ENCODE measurements around the gene FOXP1. TPM values are rescaled to one million over a fixed set of nuclear protein-coding genes. Genes with fewer than 3 reads are reported as not detected.
A peak's percentile ranks its signal among the peaks of the same experiment; 100 is the strongest.

Gene FOXP1
- total RNA-seq, 2 donors from 2014 or later, result 59.7 to 65.4 TPM

- ATAC-seq, result no peak
- Mint-ChIP-seq H3K4me1 (ENCODE audit: low read depth in 2 of 2) (peaks cover 7 to 18% of the 10 kb centered on the region in 2 donors), H3K9me3 (no peaks in the 10 kb centered on the region), H3K27ac (no peak overlapping the region), H3K4me3 (no peak overlapping the region), H3K27me3 (no peaks in the 10 kb centered on the region), H3K36me3 (peaks cover 9% of the 10 kb centered on the region)
- no peak for DNase-seq (ENCODE audit: low spot score)
Observed at GRCh38 chr3:71601811-71602210, 18.3 kb upstream of the FOXP1 start.

- H3K36me3 Mint-ChIP-seq, result peaks cover 4% of the 10 kb centered on the region
- peaks cover 7 to 18% of the 10 kb centered on the region in 2 donors for H3K4me1 Mint-ChIP-seq (ENCODE audit: low read depth in 2 of 2)
- no peak overlapping the region for H3K27ac Mint-ChIP-seq
- H3K9me3 Mint-ChIP-seq, result no peaks in the 10 kb centered on the region
- DNase-seq (ENCODE audit: low spot score) (no peak), ATAC-seq (no peak)
- no peaks in the 10 kb centered on the region for H3K27me3 Mint-ChIP-seq
- H3K4me3 Mint-ChIP-seq, result no peak overlapping the region
Observed at GRCh38 chr3:71600646-71601288, 17.2 kb upstream of the FOXP1 start.

- H3K4me3 Mint-ChIP-seq, result no peak overlapping the region
- peaks cover 4% of the 10 kb centered on the region for H3K36me3 Mint-ChIP-seq
- ATAC-seq (no peak), DNase-seq (ENCODE audit: low spot score) (no peak)
- no peak overlapping the region for H3K27ac Mint-ChIP-seq
- no peaks in the 10 kb centered on the region for H3K9me3 Mint-ChIP-seq
- peaks cover 7 to 18% of the 10 kb centered on the region in 2 donors for H3K4me1 Mint-ChIP-seq (ENCODE audit: low read depth in 2 of 2)
- H3K27me3 Mint-ChIP-seq, result no peaks in the 10 kb centered on the region
Observed at GRCh38 chr3:71599416-71599815, 15.9 kb upstream of the FOXP1 start.

- no peak overlapping the region for H3K27ac Mint-ChIP-seq
- H3K36me3 Mint-ChIP-seq, result peaks cover 4% of the 10 kb centered on the region
- no peak overlapping the region for H3K4me3 Mint-ChIP-seq
- H3K9me3 Mint-ChIP-seq, result no peaks in the 10 kb centered on the region
- peaks cover 7 to 18% of the 10 kb centered on the region in 2 donors for H3K4me1 Mint-ChIP-seq (ENCODE audit: low read depth in 2 of 2)
- H3K27me3 Mint-ChIP-seq, result no peaks in the 10 kb centered on the region
- ATAC-seq (no peak), DNase-seq (ENCODE audit: low spot score) (no peak)
Observed at GRCh38 chr3:71598292-71598691, 14.8 kb upstream of the FOXP1 start.

GRCh38 chr3:71597286-71597685, 13.8 kb upstream of the FOXP1 start:
- ATAC-seq, result no peak
- Mint-ChIP-seq H3K27ac (no peak overlapping the region), H3K27me3 (no peaks in the 10 kb centered on the region), H3K4me3 (no peak overlapping the region), H3K36me3 (peaks cover 4% of the 10 kb centered on the region), H3K4me1 (ENCODE audit: low read depth in 2 of 2) (peaks cover 7 to 17% of the 10 kb centered on the region in 2 donors), H3K9me3 (no peaks in the 10 kb centered on the region)
- no peak for DNase-seq (ENCODE audit: low spot score)

- H3K27ac Mint-ChIP-seq, result no peak overlapping the region
- H3K9me3 Mint-ChIP-seq, result no peaks in the 10 kb centered on the region
- ATAC-seq, result no peak
- DNase-seq (ENCODE audit: low spot score), result no peak
- no peak overlapping the region for H3K4me3 Mint-ChIP-seq
- no peaks in the 10 kb centered on the region for H3K36me3 Mint-ChIP-seq
- peaks cover 0 to 8% of the 10 kb centered on the region in 2 donors for H3K4me1 Mint-ChIP-seq (ENCODE audit: low read depth in 2 of 2)
- no peaks in the 10 kb centered on the region for H3K27me3 Mint-ChIP-seq
Observed at GRCh38 chr3:71593106-71593505, 9.6 kb upstream of the FOXP1 start.

- no peak for ATAC-seq
- Mint-ChIP-seq H3K27me3 (no peaks in the 10 kb centered on the region), H3K9me3 (no peaks in the 10 kb centered on the region), H3K4me3 (no peak overlapping the region), H3K27ac (no peak overlapping the region), H3K36me3 (no peaks in the 10 kb centered on the region), H3K4me1 (ENCODE audit: low read depth in 2 of 2) (peaks cover 5 to 11% of the 10 kb centered on the region in 2 donors)
- DNase-seq (ENCODE audit: low spot score), result no peak
Observed at GRCh38 chr3:71591101-71591500, 7.6 kb upstream of the FOXP1 start.

- no peaks in the 10 kb centered on the region for H3K27me3 Mint-ChIP-seq
- peaks cover 17 to 21% of the 10 kb centered on the region in 2 donors for H3K4me1 Mint-ChIP-seq (ENCODE audit: low read depth in 2 of 2)
- DNase-seq (ENCODE audit: low spot score), result no peak
- no peak for ATAC-seq
- no peaks in the 10 kb centered on the region for H3K9me3 Mint-ChIP-seq
- H3K4me3 Mint-ChIP-seq, result no peak overlapping the region
- H3K27ac Mint-ChIP-seq, result no peak overlapping the region
- no peaks in the 10 kb centered on the region for H3K36me3 Mint-ChIP-seq
Observed at GRCh38 chr3:71589132-71589531, 5.6 kb upstream of the FOXP1 start.

GRCh38 chr3:71587958-71588357, 4.4 kb upstream of the FOXP1 start:
- Mint-ChIP-seq H3K4me1 (ENCODE audit: low read depth in 2 of 2) (peaks cover 18 to 25% of the 10 kb centered on the region in 2 donors), H3K4me3 (no peak overlapping the region), H3K27ac (no peak overlapping the region), H3K27me3 (no peaks in the 10 kb centered on the region), H3K9me3 (no peaks in the 10 kb centered on the region), H3K36me3 (no peaks in the 10 kb centered on the region)
- no peak for DNase-seq (ENCODE audit: low spot score)
- ATAC-seq, result no peak

GRCh38 chr3:71586810-71587242, 3.3 kb upstream of the FOXP1 start:
- H3K4me3 Mint-ChIP-seq, result no peak overlapping the region

GRCh38 chr3:71585887-71586809, 2.6 kb upstream of the FOXP1 start:
- no peak for ATAC-seq
- Mint-ChIP-seq H3K4me3 (no peak overlapping the region), H3K9me3 (no peaks in the 10 kb centered on the region), H3K4me1 (ENCODE audit: low read depth in 2 of 2) (peaks cover 24 to 28% of the 10 kb centered on the region in 2 donors), H3K27me3 (no peaks in the 10 kb centered on the region), H3K36me3 (no peaks in the 10 kb centered on the region), H3K27ac (no peak overlapping the region)
- no peak for DNase-seq (ENCODE audit: low spot score)

More at GRCh38 chr3:71586810-71587242, 3.3 kb upstream of the FOXP1 start:
- no peaks in the 10 kb centered on the region for H3K36me3 Mint-ChIP-seq
- H3K9me3 Mint-ChIP-seq, result no peaks in the 10 kb centered on the region
- H3K4me1 Mint-ChIP-seq (ENCODE audit: low read depth in 2 of 2), result peaks cover 22 to 30% of the 10 kb centered on the region in 2 donors
- DNase-seq (ENCODE audit: low spot score) (no peak), ATAC-seq (no peak)
- H3K27me3 Mint-ChIP-seq, result no peaks in the 10 kb centered on the region
- no peak overlapping the region for H3K27ac Mint-ChIP-seq

GRCh38 chr3:71585131-71585530, 1.6 kb upstream of the FOXP1 start:
- H3K9me3 Mint-ChIP-seq, result no peaks in the 10 kb centered on the region
- DNase-seq (ENCODE audit: low spot score) (no peak), ATAC-seq (no peak)
- peak overlapping the region; percentile 96 for H3K4me3 Mint-ChIP-seq
- H3K4me1 Mint-ChIP-seq (ENCODE audit: low read depth in 2 of 2), result peaks cover 29 to 31% of the 10 kb centered on the region in 2 donors
- peak overlapping the region; percentile 85 to 97 for H3K27ac Mint-ChIP-seq
- peaks cover 6 to 7% of the 10 kb centered on the region in 2 donors for H3K27me3 Mint-ChIP-seq
- no peaks in the 10 kb centered on the region for H3K36me3 Mint-ChIP-seq

GRCh38 chr3:71584394-71585011, 975 bp upstream of the FOXP1 start:
- Mint-ChIP-seq H3K27ac (peak overlapping the region; percentile 85 to 97), H3K9me3 (no peaks in the 10 kb centered on the region), H3K4me3 (peak overlapping the region; percentile 96), H3K36me3 (no peaks in the 10 kb centered on the region), H3K27me3 (peaks cover 6 to 7% of the 10 kb centered on the region in 2 donors), H3K4me1 (ENCODE audit: low read depth in 2 of 2) (peaks cover 29 to 31% of the 10 kb centered on the region in 2 donors)
- peak; percentile 14 to 68 for ATAC-seq
- DNase-seq (ENCODE audit: low spot score), result peak; percentile 80

Data from natural killer cell treated with Interleukin-12 subunit alpha and Interleukin-12 subunit beta and Interleukin-15 and Interleukin-18, amount 100 ng/mL, for 72 hours (primary cell).